GM03348 (cell line): ENCODE measurements around the gene PLCH2.
"Not testable (repeated sequence)": the region's sequence is repeated elsewhere in the genome, so short reads cannot be mapped to it uniquely, and the experiment has no call there.

Experiments
- DNase-seq: peaks from one replicate; pipeline ENCODE4 v3.0.0; 2012; ENCODE audit warnings: low spot score

Gene PLCH2

GRCh38 chr1:2476061-2476999, at the start of gene PLCH2:
TSS of gene PLCH2 (plus strand) at chr1:2476289. CDS start at chr1:2476589, 300 bp downstream.
- DNase-seq: no peak

GRCh38 chr1:2426540-2426939, 49.5 kb upstream of the PLCH2 start:
- no peak for DNase-seq

- no peak for DNase-seq
Measured at GRCh38 chr1:2427051-2427450, 49.0 kb upstream of the PLCH2 start.

GRCh38 chr1:2427976-2428375, 48.1 kb upstream of the PLCH2 start:
- DNase-seq: no peak

GRCh38 chr1:2428490-2428889, 47.6 kb upstream of the PLCH2 start:
- no peak for DNase-seq

GRCh38 chr1:2429780-2430591, 46.1 kb upstream of the PLCH2 start:
- DNase-seq: no peak

GRCh38 chr1:2430592-2430973, 45.5 kb upstream of the PLCH2 start:
- DNase-seq: no peak

GRCh38 chr1:2431103-2431502, 45.0 kb upstream of the PLCH2 start:
- DNase-seq: no peak

GRCh38 chr1:2431518-2431917, 44.6 kb upstream of the PLCH2 start:
- no peak for DNase-seq

- no peak for DNase-seq
Measured at GRCh38 chr1:2432441-2432844, 43.6 kb upstream of the PLCH2 start.

- no peak for DNase-seq
Measured at GRCh38 chr1:2433196-2433595, 42.9 kb upstream of the PLCH2 start.

GRCh38 chr1:2433936-2434655, 42.0 kb upstream of the PLCH2 start:
- no peak for DNase-seq

- DNase-seq: no peak
Measured at GRCh38 chr1:2435091-2435490, 41.0 kb upstream of the PLCH2 start.

GRCh38 chr1:2435746-2436355, 40.2 kb upstream of the PLCH2 start:
- no peak for DNase-seq

- no peak for DNase-seq
Measured at GRCh38 chr1:2436876-2437275, 39.2 kb upstream of the PLCH2 start.

- no peak for DNase-seq
Measured at GRCh38 chr1:2437617-2438016, 38.5 kb upstream of the PLCH2 start.

GRCh38 chr1:2438038-2438437, 38.1 kb upstream of the PLCH2 start:
- DNase-seq: no peak

GRCh38 chr1:2438641-2439040, 37.4 kb upstream of the PLCH2 start:
- no peak for DNase-seq

- DNase-seq: no peak
Measured at GRCh38 chr1:2439369-2439768, 36.7 kb upstream of the PLCH2 start.

- DNase-seq: not testable (repeated sequence)
Measured at GRCh38 chr1:2440346-2440745, 35.7 kb upstream of the PLCH2 start.

- DNase-seq: no peak
Measured at GRCh38 chr1:2441746-2442145, 34.3 kb upstream of the PLCH2 start.

GRCh38 chr1:2442661-2443060, 33.4 kb upstream of the PLCH2 start:
- DNase-seq: no peak
